GM23248 (cell line): ENCODE results near the gene TCEAL5.

ENCODE experiments used
- EZH2 ChIP-seq: fragments of 200-600 bp; sonication (generic); IDR thresholded peaks from 2 replicates; pipeline ENCODE4 v1.6.1; 2018; ENCODE audit warnings: antibody characterized with exemption, mild to moderate bottlenecking; ENCODE audit not compliant: insufficient read depth, poor library complexity, severe bottlenecking
- EZH2phosphoT487 ChIP-seq: fragments of 200-600 bp; sonication (generic); IDR thresholded peaks from 2 replicates; pipeline ENCODE4 v1.6.1; 2018; ENCODE audit warnings: antibody characterized with exemption, moderate library complexity, mild to moderate bottlenecking, low read depth; ENCODE audit not compliant: insufficient read depth

- TF ChIP-seq EZH2phosphoT487 (no peak), EZH2 (no peak)
Measured at GRCh38 chrX:103250977-103251376, 25.6 kb downstream of the TCEAL5 start.
